Measurements from ENCODE around the gene LSMEM2. TPM values are rescaled to one million over a fixed set of nuclear protein-coding genes. Genes with fewer than 3 reads are reported as not detected.

Gene LSMEM2
- total RNA-seq, 3 donors from 2014 or later = not detected

- no peaks in the 10 kb centered on the region for H3K9me3 ChIP-seq
- H3K4me3 ChIP-seq = no peak overlapping the region
- TF ChIP-seq CTCF (IDR thresholded peaks at IDR 0.05) (no peak), POLR2AphosphoS5 (IDR thresholded peaks at IDR 0.05) (no peak), POLR2A (IDR thresholded peaks at IDR 0.05) (no peak)
- H3K36me3 ChIP-seq = no peaks in the 10 kb centered on the region
- no peak for DNase-seq (ENCODE audit: low spot score in 2 of 2)
- no peaks in the 10 kb centered on the region for H3K27me3 ChIP-seq
- H3K27ac ChIP-seq = peak overlapping the region; percentile 92 to 98
- peaks cover 17 to 20% of the 10 kb centered on the region in 2 donors for H3K4me1 ChIP-seq
- intact Hi-C loops (cut with DNase I; ENCODE audit: low total_unique reads) = no loop called here
These were observed 28.4 kb upstream of the LSMEM2 start for GRCh38 chr3:50250514-50250913.

DNA sequence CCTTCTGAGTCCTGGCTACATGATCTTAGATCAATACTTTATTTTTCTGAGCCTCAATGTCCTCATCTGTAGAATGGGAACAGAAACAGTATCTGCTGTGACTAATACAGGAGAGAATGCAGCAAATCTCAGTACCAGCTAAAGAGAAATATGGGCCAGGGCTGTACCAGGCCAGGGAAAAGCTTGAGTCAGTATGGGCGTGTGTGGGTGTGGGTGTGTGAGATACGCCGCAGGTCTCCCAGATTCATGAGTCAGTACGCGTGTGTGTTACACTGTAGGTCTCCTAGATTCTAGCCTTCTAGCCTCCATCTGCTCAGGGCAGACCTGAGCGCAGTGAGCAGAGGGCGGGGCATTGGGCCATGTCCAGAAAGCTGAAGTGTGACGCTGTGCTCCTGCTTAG, 27.7 kb upstream of the LSMEM2 start:
- Histone ChIP-seq H3K27me3 (no peaks in the 10 kb centered on the region), H3K27ac (peak overlapping the region; percentile 40 to 93), H3K36me3 (no peaks in the 10 kb centered on the region), H3K9me3 (no peaks in the 10 kb centered on the region), H3K4me3 (no peak overlapping the region), H3K4me1 (peaks cover 12 to 19% of the 10 kb centered on the region in 2 donors)
- TF ChIP-seq POLR2AphosphoS5 (IDR thresholded peaks at IDR 0.05) (no peak), CTCF (IDR thresholded peaks at IDR 0.05) (no peak), POLR2A (IDR thresholded peaks at IDR 0.05) (no peak)
- intact Hi-C loops (cut with DNase I; ENCODE audit: low total_unique reads) = no loop called here
- no peak for DNase-seq (ENCODE audit: low spot score in 2 of 2)

- intact Hi-C loops (cut with DNase I; ENCODE audit: low total_unique reads) = no loop called here
- Histone ChIP-seq H3K4me1 (peaks cover 0 to 18% of the 10 kb centered on the region in 2 donors), H3K27ac (peak overlapping the region; percentile 76 to 93), H3K27me3 (no peaks in the 10 kb centered on the region), H3K4me3 (no peak overlapping the region), H3K36me3 (no peaks in the 10 kb centered on the region), H3K9me3 (no peaks in the 10 kb centered on the region)
- TF ChIP-seq POLR2A (IDR thresholded peaks at IDR 0.05) = no peak
- TF ChIP-seq POLR2AphosphoS5 (IDR thresholded peaks at IDR 0.05) = no peak
- TF ChIP-seq CTCF (IDR thresholded peaks at IDR 0.05) = no peak
- DNase-seq (ENCODE audit: low spot score in 2 of 2) = peak in 1 of 2 donors; percentile 70
These were observed 24.2 kb upstream of the LSMEM2 start for GRCh38 chr3:50254577-50255250.

DNA sequence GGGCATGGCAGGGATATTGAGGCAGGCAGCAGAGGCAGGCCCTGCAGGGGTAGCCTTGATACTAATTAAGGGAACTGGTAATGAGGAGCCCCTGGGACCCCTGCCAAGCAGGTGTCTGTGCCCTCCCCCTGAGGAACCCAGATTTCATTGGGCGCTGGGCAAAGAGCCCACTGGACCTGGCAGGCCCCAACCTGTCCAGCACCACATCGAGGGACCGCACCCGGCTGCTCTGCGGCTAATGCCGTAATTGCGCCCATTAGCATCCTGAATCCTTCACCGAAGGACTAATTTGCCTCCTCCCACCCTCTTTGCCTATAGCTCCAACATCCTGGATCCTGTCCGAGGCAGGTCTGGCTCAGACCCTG, 23.7 kb upstream of the LSMEM2 start:
- peaks cover 0 to 14% of the 10 kb centered on the region in 2 donors for H3K4me1 ChIP-seq
- no peaks in the 10 kb centered on the region for H3K36me3 ChIP-seq
- intact Hi-C loops (cut with DNase I; ENCODE audit: low total_unique reads) = no loop called here
- H3K9me3 ChIP-seq = no peaks in the 10 kb centered on the region
- H3K27me3 ChIP-seq = no peaks in the 10 kb centered on the region
- TF ChIP-seq POLR2A (IDR thresholded peaks at IDR 0.05) (no peak), CTCF (IDR thresholded peaks at IDR 0.05) (no peak), POLR2AphosphoS5 (IDR thresholded peaks at IDR 0.05) (no peak)
- H3K27ac ChIP-seq = peak overlapping the region; percentile 76 to 93
- no peak overlapping the region for H3K4me3 ChIP-seq
- DNase-seq (ENCODE audit: low spot score in 2 of 2) = no peak

DNA sequence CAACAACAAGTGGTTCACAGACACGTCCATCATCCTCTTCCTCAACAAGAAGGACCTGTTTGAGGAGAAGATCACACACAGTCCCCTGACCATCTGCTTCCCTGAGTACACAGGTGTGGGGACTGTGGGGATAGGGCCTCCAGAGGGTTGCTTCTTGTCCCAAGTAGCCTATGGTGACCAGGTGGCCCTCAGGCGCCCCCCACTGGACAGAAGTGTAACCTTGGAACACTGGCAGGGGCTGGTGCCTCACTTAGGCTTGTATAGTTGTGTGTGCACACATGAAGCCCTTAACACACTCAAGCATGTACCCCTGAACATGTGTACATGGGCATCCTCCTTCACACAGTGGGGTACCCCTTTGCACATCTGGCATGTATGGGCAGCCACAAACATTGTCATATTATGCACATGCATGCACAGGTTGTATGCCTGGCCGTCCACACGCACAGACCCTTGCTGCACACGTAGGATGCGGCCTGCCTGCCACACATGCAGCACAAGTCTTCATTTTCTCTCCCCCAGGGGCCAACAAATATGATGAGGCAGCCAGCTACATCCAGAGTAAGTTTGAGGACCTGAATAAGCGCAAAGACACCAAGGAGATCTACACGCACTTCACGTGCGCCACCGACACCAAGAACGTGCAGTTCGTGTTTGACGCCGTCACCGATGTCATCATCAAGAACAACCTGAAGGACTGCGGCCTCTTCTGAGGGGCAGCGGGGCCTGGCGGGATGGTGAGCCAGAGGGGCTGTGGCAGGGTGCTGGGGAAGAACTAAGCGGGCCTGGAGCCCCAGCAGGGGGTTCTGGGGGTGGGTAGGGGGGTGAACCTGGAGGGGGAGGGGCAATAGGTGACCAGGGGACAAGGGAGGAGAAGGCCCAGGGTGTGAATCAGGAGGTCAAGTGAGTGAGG, 21.7 kb upstream of the LSMEM2 start:
- Histone ChIP-seq H3K36me3 (no peaks in the 10 kb centered on the region), H3K9me3 (no peaks in the 10 kb centered on the region), H3K27me3 (no peaks in the 10 kb centered on the region), H3K4me1 (peaks cover 9 to 21% of the 10 kb centered on the region in 2 donors), H3K27ac (peak overlapping the region; percentile 72 to 100), H3K4me3 (no peak overlapping the region)
- DNase-seq (ENCODE audit: low spot score in 2 of 2) = no peak
- intact Hi-C loops (cut with DNase I; ENCODE audit: low total_unique reads) = no loop called here
- TF ChIP-seq CTCF (IDR thresholded peaks at IDR 0.05) = peak in 1 of 3 donors; percentile 27
- no peak for TF ChIP-seq POLR2A (IDR thresholded peaks at IDR 0.05)
